ENCODE measurements around the gene HSPA1A. TPM values are rescaled to one million over a fixed set of nuclear protein-coding genes. Genes with fewer than 3 reads are reported as not detected.

HSPA1A gene
- total and polyA plus RNA-seq, 9 of the 15 experiments (the other 6 are each of a cell fraction or from before 2014, with no cell fraction given): 2.2 to 273 (median 107) TPM

- TF ChIP-seq ZNF197 (CRISPR knock-in tag; IDR thresholded peaks at IDR 0.05; ENCODE audit: low read depth): no peak
- TF ChIP-seq, protein P1, sequence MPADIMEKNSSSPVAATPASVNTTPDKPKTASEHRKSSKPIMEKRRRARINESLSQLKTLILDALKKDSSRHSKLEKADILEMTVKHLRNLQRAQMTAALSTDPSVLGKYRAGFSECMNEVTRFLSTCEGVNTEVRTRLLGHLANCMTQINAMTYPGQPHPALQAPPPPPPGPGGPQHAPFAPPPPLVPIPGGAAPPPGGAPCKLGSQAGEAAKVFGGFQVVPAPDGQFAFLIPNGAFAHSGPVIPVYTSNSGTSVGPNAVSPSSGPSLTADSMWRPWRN (IDR thresholded peaks at IDR 0.05; ENCODE audit: low read depth): no peak
- TF ChIP-seq HOXB6 (CRISPR knock-in tag; IDR thresholded peaks at IDR 0.05; ENCODE audit: borderline replicate concordance): no peak
- no peak; the same call in 1 of the 2 replicates for TF ChIP-seq POLR2A (conservative IDR thresholded peaks at IDR 0.05)
- TF ChIP-seq BRF1 (IDR thresholded peaks at IDR 0.05; ENCODE audit: borderline replicate concordance, extremely low read depth, insufficient read length): no peak
- peak; percentile 56 for TF ChIP-seq POLR2B (IDR thresholded peaks at IDR 0.05; ENCODE audit: low read depth, partially characterized antibody)
- TF ChIP-seq SIN3A (IDR thresholded peaks at IDR 0.05; ENCODE audit: borderline replicate concordance in 2 of 2, control insufficient read depth in 1 of 2, low read depth in 2 of 2, low read length in 2 of 2): peak in 1 of 2 experiments; percentile 40; a peak in 2 of 4 replicates
- TF ChIP-seq NR4A1 (CRISPR knock-in tag; IDR thresholded peaks at IDR 0.05): no peak
- TF ChIP-seq NR4A1 (tag; IDR thresholded peaks at IDR 0.05): peak; percentile 65; the same call in 1 of the 2 replicates
- TF ChIP-seq TARDBP (IDR thresholded peaks at IDR 0.05): no peak
- TF ChIP-seq BACH1 (tag; IDR thresholded peaks at IDR 0.05): no peak
- no peak for TF ChIP-seq ZNF586 (CRISPR knock-in tag; conservative IDR thresholded peaks at IDR 0.05)
- peak; percentile 86 for TF ChIP-seq KLF1 (tag; IDR thresholded peaks at IDR 0.05)
- no peak for TF ChIP-seq EHMT2 (IDR thresholded peaks at IDR 0.05)
- TF ChIP-seq PYGO2 (tag; IDR thresholded peaks at IDR 0.05): no peak
- TF ChIP-seq ZBTB9 (CRISPR knock-in tag; IDR thresholded peaks at IDR 0.05): peak; percentile 84; the same call in 1 of the 2 replicates
- peak; percentile 59; the same call in 1 of the 2 replicates for TF ChIP-seq ZNF263 (CRISPR knock-in tag; IDR thresholded peaks at IDR 0.05; ENCODE audit: borderline replicate concordance)
- TF ChIP-seq KLF10 (CRISPR knock-in tag; IDR thresholded peaks at IDR 0.05): no peak
- TF ChIP-seq NFIC (IDR thresholded peaks at IDR 0.05): no peak
- TF ChIP-seq EZH2 (IDR thresholded peaks at IDR 0.05; ENCODE audit: borderline replicate concordance, low read depth, low read length): no peak
- TF ChIP-seq ZNF134 (CRISPR knock-in tag; conservative IDR thresholded peaks at IDR 0.05): peak; percentile 70
- no peak for TF ChIP-seq FOXK1 (CRISPR knock-in tag; IDR thresholded peaks at IDR 0.05; ENCODE audit: borderline replicate concordance)
- TF ChIP-seq SRSF9 (IDR thresholded peaks at IDR 0.05; ENCODE audit: borderline replicate concordance, low read depth, low read length): no peak
- TF ChIP-seq THRAP3 (IDR thresholded peaks at IDR 0.05; ENCODE audit: borderline replicate concordance): no peak
- peak; percentile 53; the same call in 1 of the 2 replicates for TF ChIP-seq KLF13 (tag; IDR thresholded peaks at IDR 0.05; ENCODE audit: borderline replicate concordance, low read depth)
- no peak for TF ChIP-seq EP400 (IDR thresholded peaks at IDR 0.05)
- no peak for TF ChIP-seq TSC22D4 (tag; IDR thresholded peaks at IDR 0.05)
- TF ChIP-seq NRF1 (conservative IDR thresholded peaks at IDR 0.05 in 1 of 2, IDR thresholded peaks at IDR 0.05 in 1 of 2): peak; percentile 88 to 89
- TF ChIP-seq ZNF143 (CRISPR knock-in tag; IDR thresholded peaks at IDR 0.05): no peak; the same call in 1 of the 2 replicates
- TF ChIP-seq RBM39 (optimal IDR thresholded peaks at IDR 0.05; ENCODE audit: low read depth, low read length): no peak
- TF ChIP-seq FOS (IDR thresholded peaks at IDR 0.05; ENCODE audit: extremely low read depth, insufficient read length): no peak
Observed at GRCh38 chr6:31821301-31822035, 6.1 kb downstream of the HSPA1A start (continued).
